Measurements from ENCODE around the gene LDLRAD1. TPM values are rescaled to one million over a fixed set of nuclear protein-coding genes. Genes with fewer than 3 reads are reported as not detected.

Gene LDLRAD1
- total RNA-seq, 2 donors from 2014 or later = not detected

DNA sequence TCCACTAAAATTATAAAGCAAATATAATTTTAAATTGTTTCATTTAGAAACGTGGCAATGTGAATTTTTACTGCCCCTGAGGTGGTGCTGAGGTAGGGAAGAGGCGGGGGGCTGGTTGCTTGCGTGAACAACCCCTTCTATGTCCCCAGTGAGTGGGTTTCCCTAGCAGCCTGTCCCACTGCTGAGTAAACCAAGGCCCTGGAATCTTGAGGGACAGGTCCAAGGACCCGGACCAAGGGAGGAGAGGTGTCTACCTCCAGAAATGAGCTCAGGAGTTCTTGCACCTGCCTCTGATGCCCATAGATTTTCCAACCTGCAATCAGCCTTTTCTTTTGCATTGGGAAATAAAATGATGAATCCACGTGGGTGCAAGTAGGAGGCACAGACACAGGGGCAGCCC lies 649 bp upstream of the LDLRAD1 start:
- H3K4me1 ChIP-seq = no peaks in the 10 kb centered on the region
- TF ChIP-seq, protein P1, sequence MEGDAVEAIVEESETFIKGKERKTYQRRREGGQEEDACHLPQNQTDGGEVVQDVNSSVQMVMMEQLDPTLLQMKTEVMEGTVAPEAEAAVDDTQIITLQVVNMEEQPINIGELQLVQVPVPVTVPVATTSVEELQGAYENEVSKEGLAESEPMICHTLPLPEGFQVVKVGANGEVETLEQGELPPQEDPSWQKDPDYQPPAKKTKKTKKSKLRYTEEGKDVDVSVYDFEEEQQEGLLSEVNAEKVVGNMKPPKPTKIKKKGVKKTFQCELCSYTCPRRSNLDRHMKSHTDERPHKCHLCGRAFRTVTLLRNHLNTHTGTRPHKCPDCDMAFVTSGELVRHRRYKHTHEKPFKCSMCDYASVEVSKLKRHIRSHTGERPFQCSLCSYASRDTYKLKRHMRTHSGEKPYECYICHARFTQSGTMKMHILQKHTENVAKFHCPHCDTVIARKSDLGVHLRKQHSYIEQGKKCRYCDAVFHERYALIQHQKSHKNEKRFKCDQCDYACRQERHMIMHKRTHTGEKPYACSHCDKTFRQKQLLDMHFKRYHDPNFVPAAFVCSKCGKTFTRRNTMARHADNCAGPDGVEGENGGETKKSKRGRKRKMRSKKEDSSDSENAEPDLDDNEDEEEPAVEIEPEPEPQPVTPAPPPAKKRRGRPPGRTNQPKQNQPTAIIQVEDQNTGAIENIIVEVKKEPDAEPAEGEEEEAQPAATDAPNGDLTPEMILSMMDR (IDR thresholded peaks at IDR 0.05) = no peak
- no peak overlapping the region for H3K4me3 ChIP-seq
- no peak overlapping the region for H3K27ac ChIP-seq
- DNase-seq (ENCODE audit: low spot score) = peak; percentile 55
- no peaks in the 10 kb centered on the region for H3K27me3 ChIP-seq
- no peaks in the 10 kb centered on the region for H3K9me3 ChIP-seq
- no peaks in the 10 kb centered on the region for H3K36me3 ChIP-seq

DNA sequence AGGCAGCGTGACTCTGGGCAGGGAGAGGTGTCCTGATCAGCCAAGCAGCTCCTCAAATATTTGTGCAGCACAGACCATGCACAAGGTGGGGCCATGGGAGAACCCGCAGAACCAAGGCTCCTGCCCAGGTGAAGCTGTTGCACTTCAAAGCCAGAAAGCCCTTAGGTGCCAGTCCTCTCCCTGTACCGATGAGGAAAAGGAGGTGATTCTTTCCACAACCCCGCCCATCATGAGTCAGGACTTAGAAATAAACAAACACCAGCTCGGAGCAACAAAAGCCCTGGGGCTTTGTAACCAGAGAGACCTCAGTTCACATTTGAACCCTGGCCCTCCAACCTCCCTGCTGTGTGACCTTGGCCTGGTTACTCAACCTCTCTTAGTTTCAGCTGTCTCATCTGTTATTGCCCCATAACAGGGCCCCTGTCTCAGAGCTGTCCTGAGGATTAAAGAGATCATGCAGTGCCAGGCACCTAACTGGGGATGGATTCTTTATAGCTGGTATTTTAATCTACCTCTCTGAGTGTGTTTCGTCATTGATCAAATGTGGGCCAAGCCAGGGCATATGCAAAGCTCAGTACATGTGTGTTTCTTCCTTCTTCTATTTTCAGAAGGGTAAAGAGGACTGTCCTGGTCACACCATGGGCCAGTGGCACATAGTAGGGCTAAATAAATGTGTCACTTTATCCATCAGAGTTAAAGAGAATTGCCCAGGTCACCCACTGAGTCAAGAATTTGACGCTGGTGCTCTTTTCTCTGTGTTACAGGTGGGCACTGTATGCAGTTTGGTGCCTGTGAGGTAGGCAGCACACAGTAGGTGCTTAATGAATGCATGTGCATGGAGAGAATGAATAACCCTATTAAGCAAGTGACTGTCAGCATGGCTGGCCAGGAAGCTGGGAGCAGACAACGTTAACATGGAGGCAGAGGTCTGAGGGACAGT lies 1.4 kb downstream of the LDLRAD1 start:
- Histone ChIP-seq H3K36me3 (no peaks in the 10 kb centered on the region), H3K9me3 (no peaks in the 10 kb centered on the region), H3K4me3 (no peak overlapping the region), H3K27me3 (no peaks in the 10 kb centered on the region), H3K27ac (no peak overlapping the region), H3K4me1 (no peaks in the 10 kb centered on the region)
- peak; percentile 49 for DNase-seq (ENCODE audit: low spot score)
- TF ChIP-seq, protein P1 (IDR thresholded peaks at IDR 0.05) = no peak

DNA sequence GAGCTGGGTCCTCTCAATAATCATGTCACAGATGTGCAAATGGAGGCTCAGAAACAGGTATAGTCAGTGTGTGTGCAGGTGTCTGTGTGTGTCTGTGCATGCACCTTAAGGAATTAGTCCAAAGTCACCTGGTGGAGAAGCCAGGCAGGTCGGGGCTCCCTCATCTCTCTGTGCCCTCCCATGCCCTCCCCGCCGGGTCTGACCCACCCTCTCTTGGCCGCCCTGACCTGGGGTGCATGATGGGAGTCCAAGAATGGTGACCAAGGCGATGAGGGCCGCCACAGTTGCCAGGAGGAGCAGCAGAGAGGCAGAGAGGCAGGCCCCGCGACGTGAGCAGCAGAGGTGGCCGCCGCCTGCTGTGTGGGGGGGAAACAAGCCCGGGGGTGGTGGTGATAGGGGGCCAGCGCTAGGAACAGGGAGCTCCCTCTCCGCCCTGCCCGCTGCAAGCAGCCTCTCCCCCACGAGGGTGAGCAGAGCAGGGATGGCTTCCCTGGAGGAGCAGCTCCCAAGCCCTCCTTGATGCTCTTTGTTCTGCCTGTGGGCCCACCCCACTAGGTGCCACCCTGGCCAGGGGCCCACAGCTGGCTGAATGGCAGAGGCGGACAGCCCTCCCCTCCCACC lies 3.9 kb downstream of the LDLRAD1 start:
- no peaks in the 10 kb centered on the region for H3K4me1 ChIP-seq
- no peaks in the 10 kb centered on the region for H3K27me3 ChIP-seq
- no peak overlapping the region for H3K4me3 ChIP-seq
- DNase-seq (ENCODE audit: low spot score) = peak; percentile 34
- TF ChIP-seq, protein P1 (IDR thresholded peaks at IDR 0.05) = no peak
- no peaks in the 10 kb centered on the region for H3K36me3 ChIP-seq
- no peaks in the 10 kb centered on the region for H3K9me3 ChIP-seq
- no peak overlapping the region for H3K27ac ChIP-seq

DNA sequence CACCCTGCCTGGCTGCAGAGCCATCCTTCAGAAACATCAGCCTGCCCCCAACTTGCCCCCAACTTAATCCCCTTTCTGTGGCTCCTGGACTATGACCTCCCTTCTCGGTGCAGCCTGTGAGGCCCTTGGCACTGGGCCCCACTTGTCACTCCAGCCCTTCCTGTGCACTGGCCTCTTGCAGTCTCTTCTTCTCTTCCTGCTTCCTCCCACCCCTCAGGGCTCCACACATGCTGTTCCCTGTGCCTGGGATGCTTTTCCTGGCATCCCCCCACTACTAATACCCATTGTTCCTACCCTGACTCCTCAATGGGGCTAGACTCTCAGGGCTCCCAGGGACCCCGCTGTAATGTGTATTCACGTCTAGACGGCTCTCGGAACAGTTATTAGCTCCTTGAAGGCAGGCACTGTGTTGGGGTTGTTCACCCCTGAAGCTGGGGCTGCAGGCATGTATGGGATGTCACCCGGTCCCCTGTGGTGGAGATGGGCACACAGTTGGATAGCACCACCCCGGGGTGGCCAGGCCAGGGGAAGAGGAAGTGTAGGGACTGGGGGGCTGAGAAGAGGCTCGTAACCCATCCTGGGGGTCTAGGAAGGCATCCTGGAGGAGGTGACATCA lies 4.5 kb downstream of the LDLRAD1 start:
- Histone ChIP-seq H3K9me3 (no peaks in the 10 kb centered on the region), H3K27me3 (no peaks in the 10 kb centered on the region), H3K36me3 (no peaks in the 10 kb centered on the region), H3K4me1 (no peaks in the 10 kb centered on the region), H3K4me3 (no peak overlapping the region), H3K27ac (no peak overlapping the region)
- TF ChIP-seq, protein P1 (IDR thresholded peaks at IDR 0.05) = no peak
- DNase-seq (ENCODE audit: low spot score) = peak; percentile 52

DNA sequence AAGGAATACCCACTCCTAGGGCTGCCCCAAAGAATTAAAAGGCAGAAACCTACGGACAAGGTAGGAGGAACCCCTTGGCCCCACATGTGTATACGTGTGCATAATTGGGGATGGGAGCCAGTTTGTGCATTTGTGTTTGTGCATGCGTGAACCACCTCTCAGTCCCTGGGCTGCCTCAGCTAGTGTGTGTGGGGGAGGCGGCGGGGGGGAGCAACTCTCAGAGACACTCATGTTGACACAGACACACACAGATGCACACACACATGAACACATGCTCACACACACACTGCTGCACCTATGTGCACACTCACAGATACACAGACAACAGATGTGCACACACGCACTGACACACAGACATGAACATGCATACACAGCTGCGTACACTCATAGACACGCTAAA lies 5.1 kb downstream of the LDLRAD1 start:
- H3K9me3 ChIP-seq = no peaks in the 10 kb centered on the region
- no peaks in the 10 kb centered on the region for H3K4me1 ChIP-seq
- no peaks in the 10 kb centered on the region for H3K27me3 ChIP-seq
- no peak overlapping the region for H3K4me3 ChIP-seq
- no peak overlapping the region for H3K27ac ChIP-seq
- H3K36me3 ChIP-seq = no peaks in the 10 kb centered on the region
- TF ChIP-seq, protein P1 (IDR thresholded peaks at IDR 0.05) = no peak
- DNase-seq (ENCODE audit: low spot score) = peak; percentile 38

All from right atrium auricular region (tissue), 2 donors.